ENCODE results near the gene ADRB1.

ADRB1 gene

GRCh38 chr10:114060456-114060855, 16.8 kb downstream of the ADRB1 start:
- Histone ChIP-seq H2BK12ac (ENCODE audit: low read length) (no peak overlapping the region), H3K4me1 (ENCODE audit: control insufficient read depth in 2 of 2, insufficient read depth in 1 of 2, low read depth in 1 of 2, low read length in 2 of 2) (peaks cover 0 to 2% of the 10 kb centered on the region in 2 donors), H3K27ac (replicated peaks; ENCODE audit: low read length) (no peak overlapping the region), H3K9me3 (replicated peaks in 1 of 2; ENCODE audit: control insufficient read depth in 2 of 2, insufficient read depth in 1 of 2, low read depth in 1 of 2, low read length in 2 of 2) (peaks cover 0 to 3% of the 10 kb centered on the region in 2 donors), H3K4ac (ENCODE audit: low read length) (no peak overlapping the region), H3K36me3 (replicated peaks in 1 of 2; ENCODE audit: control insufficient read depth in 2 of 2, insufficient read depth in 2 of 2, low read length in 2 of 2) (no peaks in the 10 kb centered on the region), H2BK120ac (ENCODE audit: low read depth, low read length) (no peak overlapping the region), H3K18ac (ENCODE audit: low read length) (no peak overlapping the region), H3K9ac (ENCODE audit: low read depth, low read length, poor library complexity) (no peak overlapping the region), H2AFZ (ENCODE audit: low read length) (no peak overlapping the region), H3K23ac (ENCODE audit: low read depth, low read length, poor library complexity) (no peak overlapping the region), H3K14ac (ENCODE audit: low read length) (no peak overlapping the region), H4K91ac (ENCODE audit: low read depth, low read length, poor library complexity) (no peak overlapping the region), H2AK5ac (ENCODE audit: low read depth, low read length) (no peak overlapping the region), H3K4me3 (ENCODE audit: low read length in 2 of 2) (no peak overlapping the region), H3K4me2 (ENCODE audit: insufficient read depth, low read length, poor library complexity, severe bottlenecking) (no peak overlapping the region), H4K8ac (ENCODE audit: low read depth, low read length) (no peak overlapping the region), H2BK15ac (ENCODE audit: low read length) (no peak overlapping the region), H3K27me3 (ENCODE audit: control insufficient read depth in 3 of 3, insufficient read depth in 3 of 3, low read depth in 1 of 3, low read length in 3 of 3) (peaks cover 0 to 62% (median 0%) of the 10 kb centered on the region in 3 experiments), H3K79me1 (ENCODE audit: low read depth, low read length) (no peaks in the 10 kb centered on the region), H2BK5ac (ENCODE audit: low read length) (no peak overlapping the region)
- DNase-seq (ENCODE audit: low spot score), result no peak
- WGBS, 2 donors (ENCODE audit: extremely low coverage in 2 of 2, insufficient read length in 2 of 2, insufficient replicate concordance in 1 of 2), result no CpG with 5 or more reads among the region's 2 CpGs

GRCh38 chr10:114061148-114061547, 17.5 kb downstream of the ADRB1 start:
- DNase-seq (ENCODE audit: low spot score), result no peak
- no CpG with 5 or more reads among the region's 6 CpGs for WGBS, 2 donors (ENCODE audit: extremely low coverage in 2 of 2, insufficient read length in 2 of 2, insufficient replicate concordance in 1 of 2)
- no peak overlapping the region for H3K4me3 ChIP-seq (ENCODE audit: low read length in 2 of 2)
- peaks cover 0 to 2% of the 10 kb centered on the region in 2 donors for H3K4me1 ChIP-seq (ENCODE audit: control insufficient read depth in 2 of 2, insufficient read depth in 1 of 2, low read depth in 1 of 2, low read length in 2 of 2)
- H4K91ac ChIP-seq (ENCODE audit: low read depth, low read length, poor library complexity), result no peak overlapping the region
- H2AK5ac ChIP-seq (ENCODE audit: low read depth, low read length), result no peak overlapping the region
- H3K18ac ChIP-seq (ENCODE audit: low read length), result no peak overlapping the region
- H3K14ac ChIP-seq (ENCODE audit: low read length), result no peak overlapping the region
- no peaks in the 10 kb centered on the region for H3K79me1 ChIP-seq (ENCODE audit: low read depth, low read length)
- no peak overlapping the region for H3K23ac ChIP-seq (ENCODE audit: low read depth, low read length, poor library complexity)
- no peak overlapping the region for H2BK120ac ChIP-seq (ENCODE audit: low read depth, low read length)
- no peak overlapping the region for H2BK12ac ChIP-seq (ENCODE audit: low read length)
- H3K9me3 ChIP-seq (replicated peaks in 1 of 2; ENCODE audit: control insufficient read depth in 2 of 2, insufficient read depth in 1 of 2, low read depth in 1 of 2, low read length in 2 of 2), result peaks cover 0 to 3% of the 10 kb centered on the region in 2 donors
- H3K4me2 ChIP-seq (ENCODE audit: insufficient read depth, low read length, poor library complexity, severe bottlenecking), result no peak overlapping the region
- H3K9ac ChIP-seq (ENCODE audit: low read depth, low read length, poor library complexity), result no peak overlapping the region
- peaks cover 0 to 62% (median 0%) of the 10 kb centered on the region in 3 experiments for H3K27me3 ChIP-seq (ENCODE audit: control insufficient read depth in 3 of 3, insufficient read depth in 3 of 3, low read depth in 1 of 3, low read length in 3 of 3)
- H3K27ac ChIP-seq (replicated peaks; ENCODE audit: low read length), result no peak overlapping the region
- no peaks in the 10 kb centered on the region for H3K36me3 ChIP-seq (replicated peaks in 1 of 2; ENCODE audit: control insufficient read depth in 2 of 2, insufficient read depth in 2 of 2, low read length in 2 of 2)
- H2BK5ac ChIP-seq (ENCODE audit: low read length), result no peak overlapping the region
- no peak overlapping the region for H2AFZ ChIP-seq (ENCODE audit: low read length)
- H4K8ac ChIP-seq (ENCODE audit: low read depth, low read length), result no peak overlapping the region
- no peak overlapping the region for H3K4ac ChIP-seq (ENCODE audit: low read length)
- H2BK15ac ChIP-seq (ENCODE audit: low read length), result no peak overlapping the region

GRCh38 chr10:114061789-114062188, 18.1 kb downstream of the ADRB1 start:
- Histone ChIP-seq H3K79me1 (ENCODE audit: low read depth, low read length) (no peaks in the 10 kb centered on the region), H3K18ac (ENCODE audit: low read length) (no peak overlapping the region), H3K27ac (replicated peaks; ENCODE audit: low read length) (no peak overlapping the region), H2BK12ac (ENCODE audit: low read length) (no peak overlapping the region), H3K9ac (ENCODE audit: low read depth, low read length, poor library complexity) (no peak overlapping the region), H3K36me3 (replicated peaks in 1 of 2; ENCODE audit: control insufficient read depth in 2 of 2, insufficient read depth in 2 of 2, low read length in 2 of 2) (no peaks in the 10 kb centered on the region), H2AFZ (ENCODE audit: low read length) (no peak overlapping the region), H3K4ac (ENCODE audit: low read length) (no peak overlapping the region), H3K9me3 (replicated peaks in 1 of 2; ENCODE audit: control insufficient read depth in 2 of 2, insufficient read depth in 1 of 2, low read depth in 1 of 2, low read length in 2 of 2) (peaks cover 0 to 3% of the 10 kb centered on the region in 2 donors), H3K14ac (ENCODE audit: low read length) (no peak overlapping the region), H3K27me3 (ENCODE audit: control insufficient read depth in 3 of 3, insufficient read depth in 3 of 3, low read depth in 1 of 3, low read length in 3 of 3) (peaks cover 0 to 64% (median 0%) of the 10 kb centered on the region in 3 experiments), H2AK5ac (ENCODE audit: low read depth, low read length) (no peak overlapping the region), H3K4me2 (ENCODE audit: insufficient read depth, low read length, poor library complexity, severe bottlenecking) (no peak overlapping the region), H2BK15ac (ENCODE audit: low read length) (no peak overlapping the region), H2BK120ac (ENCODE audit: low read depth, low read length) (no peak overlapping the region), H4K8ac (ENCODE audit: low read depth, low read length) (no peak overlapping the region), H3K4me3 (ENCODE audit: low read length in 2 of 2) (no peak overlapping the region), H3K4me1 (ENCODE audit: control insufficient read depth in 2 of 2, insufficient read depth in 1 of 2, low read depth in 1 of 2, low read length in 2 of 2) (peaks cover 2 to 4% of the 10 kb centered on the region in 2 donors), H4K91ac (ENCODE audit: low read depth, low read length, poor library complexity) (no peak overlapping the region), H3K23ac (ENCODE audit: low read depth, low read length, poor library complexity) (no peak overlapping the region), H2BK5ac (ENCODE audit: low read length) (no peak overlapping the region)
- no peak for DNase-seq (ENCODE audit: low spot score)
- no CpG with 5 or more reads among the region's 9 CpGs for WGBS, 2 donors (ENCODE audit: extremely low coverage in 2 of 2, insufficient read length in 2 of 2, insufficient replicate concordance in 1 of 2)

- Histone ChIP-seq H3K36me3 (replicated peaks in 1 of 2; ENCODE audit: control insufficient read depth in 2 of 2, insufficient read depth in 2 of 2, low read length in 2 of 2) (no peaks in the 10 kb centered on the region), H2BK15ac (ENCODE audit: low read length) (no peak overlapping the region), H3K4me2 (ENCODE audit: insufficient read depth, low read length, poor library complexity, severe bottlenecking) (no peak overlapping the region), H2BK5ac (ENCODE audit: low read length) (no peak overlapping the region), H3K9me3 (replicated peaks in 1 of 2; ENCODE audit: control insufficient read depth in 2 of 2, insufficient read depth in 1 of 2, low read depth in 1 of 2, low read length in 2 of 2) (peaks cover 0 to 3% of the 10 kb centered on the region in 2 donors), H3K9ac (ENCODE audit: low read depth, low read length, poor library complexity) (no peak overlapping the region), H2BK120ac (ENCODE audit: low read depth, low read length) (no peak overlapping the region), H4K91ac (ENCODE audit: low read depth, low read length, poor library complexity) (no peak overlapping the region), H3K14ac (ENCODE audit: low read length) (no peak overlapping the region), H3K4ac (ENCODE audit: low read length) (no peak overlapping the region), H2AK5ac (ENCODE audit: low read depth, low read length) (no peak overlapping the region), H3K4me3 (ENCODE audit: low read length in 2 of 2) (no peak overlapping the region), H3K4me1 (ENCODE audit: control insufficient read depth in 2 of 2, insufficient read depth in 1 of 2, low read depth in 1 of 2, low read length in 2 of 2) (peaks cover 2 to 7% of the 10 kb centered on the region in 2 donors), H3K23ac (ENCODE audit: low read depth, low read length, poor library complexity) (no peak overlapping the region), H3K79me1 (ENCODE audit: low read depth, low read length) (no peaks in the 10 kb centered on the region), H4K8ac (ENCODE audit: low read depth, low read length) (no peak overlapping the region), H3K18ac (ENCODE audit: low read length) (no peak overlapping the region), H3K27ac (replicated peaks; ENCODE audit: low read length) (no peak overlapping the region), H2AFZ (ENCODE audit: low read length) (no peak overlapping the region), H2BK12ac (ENCODE audit: low read length) (no peak overlapping the region), H3K27me3 (ENCODE audit: control insufficient read depth in 3 of 3, insufficient read depth in 3 of 3, low read depth in 1 of 3, low read length in 3 of 3) (peaks cover 0 to 65% (median 0%) of the 10 kb centered on the region in 3 experiments)
- WGBS, 2 donors (ENCODE audit: extremely low coverage in 2 of 2, insufficient read length in 2 of 2, insufficient replicate concordance in 1 of 2), result no CpG with 5 or more reads among the region's 6 CpGs
- no peak for DNase-seq (ENCODE audit: low spot score)
Observed at GRCh38 chr10:114064151-114065048, 20.7 kb downstream of the ADRB1 start.

All from neuronal stem cell (in vitro differentiated cells).